GM12891 (cell line): Measurements from ENCODE around the gene APOL5. TPM values are rescaled to one million over a fixed set of nuclear protein-coding genes. Genes with fewer than 3 reads are reported as not detected.
"Not testable (repeated sequence)": the region's sequence is repeated elsewhere in the genome, so short reads cannot be mapped to it uniquely, and the experiment has no call there.

Experiments
- DNase-seq: peaks from one replicate; pipeline ENCODE4 v3.0.0; 2011; ENCODE audit warnings: low spot score; ENCODE audit not compliant: insufficient read length
- FAIRE-seq: peaks from 2 replicates; lab custom pipeline; 2011; peaks lifted over from hg19 to GRCh38; lab: Jason Lieb, UNC
- PAX5 ChIP-seq: IDR thresholded peaks from 2 replicates; pipeline ENCODE4 v1.6.1; 2011; ENCODE audit warnings: low read length, moderate library complexity, mild to moderate bottlenecking; ENCODE audit not compliant: insufficient read depth, severe bottlenecking
- POLR2A ChIP-seq: IDR thresholded peaks from 2 replicates; pipeline ENCODE4 v1.6.1; 2011; ENCODE audit warnings: low read depth, low read length, control low read depth
- POLR2AphosphoS5 ChIP-seq: IDR thresholded peaks from 2 replicates; pipeline ENCODE4 v1.6.1; 2011; ENCODE audit warnings: low read depth, low read length, control low read depth
- POU2F2 ChIP-seq: IDR thresholded peaks from 2 replicates; pipeline ENCODE4 v1.6.1; 2011; ENCODE audit warnings: low read depth, mild to moderate bottlenecking, control low read depth, low read length, moderate library complexity
- SPI1 ChIP-seq: IDR thresholded peaks from 2 replicates; pipeline ENCODE4 v1.6.1; 2011; ENCODE audit warnings: low read depth, low read length, control low read depth
- TAF1 ChIP-seq: IDR thresholded peaks from 2 replicates; pipeline ENCODE4 v1.6.1; 2011; ENCODE audit warnings: low read depth, low read length, control low read depth
- polyA plus RNA-seq: library from polyadenylated mRNA; unstranded; fragments of >200 nt; gene quantifications from one replicate; pipeline ENCODE4 v1.2.1, GENCODE V29; 2012; ENCODE audit warnings: low read depth, missing spikeins, inconsistent platforms; ENCODE audit not compliant: missing spikeins

Gene APOL5, protein sequence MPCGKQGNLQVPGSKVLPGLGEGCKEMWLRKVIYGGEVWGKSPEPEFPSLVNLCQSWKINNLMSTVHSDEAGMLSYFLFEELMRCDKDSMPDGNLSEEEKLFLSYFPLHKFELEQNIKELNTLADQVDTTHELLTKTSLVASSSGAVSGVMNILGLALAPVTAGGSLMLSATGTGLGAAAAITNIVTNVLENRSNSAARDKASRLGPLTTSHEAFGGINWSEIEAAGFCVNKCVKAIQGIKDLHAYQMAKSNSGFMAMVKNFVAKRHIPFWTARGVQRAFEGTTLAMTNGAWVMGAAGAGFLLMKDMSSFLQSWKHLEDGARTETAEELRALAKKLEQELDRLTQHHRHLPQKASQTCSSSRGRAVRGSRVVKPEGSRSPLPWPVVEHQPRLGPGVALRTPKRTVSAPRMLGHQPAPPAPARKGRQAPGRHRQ
- not detected for polyA plus RNA-seq

DNA sequence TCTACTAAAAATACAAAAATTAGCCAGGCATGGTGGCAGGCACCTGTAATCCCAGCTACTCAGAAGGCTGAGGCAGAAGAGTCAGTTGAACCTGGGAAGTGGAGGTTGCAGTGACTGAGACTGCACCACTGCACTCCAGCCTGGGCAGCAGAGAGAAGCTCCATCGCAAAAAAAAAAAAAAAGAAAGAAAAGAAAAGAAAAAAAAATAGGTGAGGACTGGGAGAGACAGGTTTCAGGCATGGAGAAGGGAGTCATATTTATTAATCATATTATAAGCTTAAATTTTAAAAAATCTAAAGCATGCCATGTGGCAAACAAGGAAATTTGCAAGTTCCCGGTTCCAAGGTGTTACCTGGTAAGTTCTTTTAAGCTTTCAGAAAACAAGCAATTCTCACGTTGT, at the start of gene APOL5:
TSS of gene APOL5 (plus strand) at position 301 of the 400 bp plus-strand sequence. CDS start at position 301, 0 bp downstream.
- FAIRE-seq = no peak
- no peak for TF ChIP-seq TAF1
- no peak for TF ChIP-seq SPI1
- no peak for TF ChIP-seq POLR2A
- TF ChIP-seq PAX5 = no peak
- TF ChIP-seq POLR2AphosphoS5 = no peak
- no peak for TF ChIP-seq POU2F2
- no peak for DNase-seq

DNA sequence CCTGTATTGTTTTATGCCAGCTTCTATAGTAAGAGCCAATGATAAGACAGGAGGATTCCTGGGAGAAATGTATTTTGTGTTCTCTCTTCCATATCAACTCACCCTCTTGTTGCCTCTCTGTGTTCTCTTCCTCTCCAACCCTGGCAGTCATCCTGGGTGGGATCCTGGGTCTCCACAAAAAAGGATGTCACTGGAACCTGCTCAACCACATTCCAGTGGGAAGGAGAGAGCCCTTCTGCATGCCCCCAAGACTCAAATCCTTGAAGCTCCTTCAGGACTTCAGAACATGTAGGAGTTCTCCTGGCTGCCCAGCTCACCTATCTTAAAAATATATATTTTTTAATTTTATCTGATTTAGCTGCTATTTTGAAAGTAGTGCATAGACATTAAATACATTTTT, 43.3 kb upstream of the APOL5 start:
- no peak for FAIRE-seq
- DNase-seq = no peak
- TF ChIP-seq POU2F2 = no peak
- no peak for TF ChIP-seq PAX5
- TF ChIP-seq SPI1 = no peak
- no peak for TF ChIP-seq POLR2AphosphoS5
- TF ChIP-seq TAF1 = no peak
- TF ChIP-seq POLR2A = no peak

DNA sequence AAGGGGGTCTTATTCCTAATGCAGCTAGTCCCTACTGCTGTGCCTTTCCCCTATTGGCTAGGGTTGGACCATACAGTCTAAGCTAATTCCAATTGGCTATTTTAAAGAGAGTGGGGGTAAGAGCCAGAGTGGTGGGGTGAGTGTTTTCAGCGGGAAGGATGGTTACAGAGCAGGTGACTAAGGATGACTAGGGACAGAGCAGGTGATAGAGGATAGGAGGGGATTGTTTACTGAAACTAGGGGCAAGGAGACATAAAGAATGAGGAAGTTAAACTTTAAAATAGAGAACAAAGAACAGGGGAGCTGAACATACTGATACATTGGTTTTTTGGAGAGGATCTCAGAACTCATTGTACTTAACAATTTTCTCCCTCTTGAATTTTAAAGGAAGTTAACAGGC, 41.6 kb upstream of the APOL5 start:
- DNase-seq, FAIRE-seq: not testable (repeated sequence)

DNA sequence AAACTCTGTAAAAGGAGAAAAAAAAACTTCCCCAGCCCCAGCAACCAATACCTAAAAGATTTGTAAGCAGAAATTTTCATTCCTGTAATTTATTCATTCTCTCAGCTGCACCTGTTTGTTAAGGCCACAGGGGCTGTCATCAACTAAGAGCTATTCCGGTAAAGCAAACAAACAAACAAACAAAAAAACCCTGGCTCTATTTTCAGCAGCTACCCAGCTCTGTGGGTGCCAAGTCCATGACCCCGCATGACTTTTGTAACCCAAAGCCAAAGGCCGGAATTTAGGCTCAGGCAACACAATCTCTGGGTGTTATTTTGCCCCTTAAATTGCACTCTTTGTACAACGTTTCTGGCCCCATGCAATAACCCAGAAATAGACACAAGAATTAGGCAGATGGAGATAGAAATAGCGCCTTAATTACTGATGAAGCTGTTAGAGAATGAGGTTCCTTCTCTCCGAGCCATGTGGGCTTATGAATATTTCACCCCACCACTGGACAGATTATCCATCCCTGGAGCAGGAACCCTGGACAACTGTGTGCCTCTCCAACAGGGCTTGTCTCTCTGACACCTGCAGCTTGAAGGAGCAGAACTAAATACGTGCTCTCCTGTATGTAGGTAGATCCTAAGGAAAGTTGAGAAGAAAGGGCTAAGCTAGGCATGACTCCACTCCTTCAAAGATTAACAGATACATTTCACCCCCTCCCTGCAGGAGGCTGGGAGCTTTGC, 40.0 kb upstream of the APOL5 start:
- FAIRE-seq (no peak), DNase-seq (no peak)
- TF ChIP-seq POLR2AphosphoS5 = no peak
- TF ChIP-seq SPI1 = no peak
- no peak for TF ChIP-seq POU2F2
- TF ChIP-seq POLR2A = no peak
- no peak for TF ChIP-seq TAF1

DNA sequence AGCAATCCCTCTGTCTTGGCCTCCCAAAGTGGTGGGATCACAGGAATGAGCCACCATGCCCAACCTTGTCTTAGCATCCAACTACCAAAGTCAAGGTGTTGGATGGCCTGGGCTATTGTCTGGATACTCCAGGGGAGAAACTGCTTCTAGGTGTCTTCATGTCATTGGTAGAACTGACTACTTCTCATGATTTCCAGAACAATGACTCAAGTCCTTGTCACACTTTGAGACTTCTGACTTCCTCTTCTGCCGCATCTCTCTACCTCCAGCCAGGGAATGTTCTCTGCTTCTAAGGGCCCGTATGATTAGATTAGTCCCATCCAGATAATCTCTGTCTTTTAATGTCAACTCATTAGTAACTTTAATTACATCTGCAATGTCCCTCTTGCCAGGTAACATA, 38.8 kb upstream of the APOL5 start:
- DNase-seq (no peak), FAIRE-seq (no peak)
- TF ChIP-seq PAX5 (no peak), SPI1 (no peak), POU2F2 (no peak), TAF1 (no peak), POLR2A (no peak), POLR2AphosphoS5 (no peak)

DNA sequence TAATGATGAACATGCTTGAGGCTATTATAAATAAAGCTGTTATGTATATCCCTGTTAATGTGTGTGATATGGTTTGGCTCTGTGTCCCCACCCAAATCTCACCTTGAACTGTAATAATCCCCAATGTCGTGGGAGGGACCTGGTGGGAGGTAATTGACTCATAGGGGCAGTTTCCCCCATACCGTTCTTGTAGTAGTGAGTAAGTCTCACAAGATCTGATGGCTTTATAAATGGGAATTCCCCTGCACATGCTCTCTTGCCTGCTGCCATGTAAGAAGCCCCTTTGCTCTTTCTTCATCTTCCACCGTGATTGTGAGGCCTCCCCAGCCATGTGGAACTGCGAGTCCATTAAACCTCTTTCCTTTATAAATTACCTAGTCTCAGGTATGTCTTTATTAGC, 38.2 kb upstream of the APOL5 start:
- DNase-seq, FAIRE-seq: not testable (repeated sequence)

DNA sequence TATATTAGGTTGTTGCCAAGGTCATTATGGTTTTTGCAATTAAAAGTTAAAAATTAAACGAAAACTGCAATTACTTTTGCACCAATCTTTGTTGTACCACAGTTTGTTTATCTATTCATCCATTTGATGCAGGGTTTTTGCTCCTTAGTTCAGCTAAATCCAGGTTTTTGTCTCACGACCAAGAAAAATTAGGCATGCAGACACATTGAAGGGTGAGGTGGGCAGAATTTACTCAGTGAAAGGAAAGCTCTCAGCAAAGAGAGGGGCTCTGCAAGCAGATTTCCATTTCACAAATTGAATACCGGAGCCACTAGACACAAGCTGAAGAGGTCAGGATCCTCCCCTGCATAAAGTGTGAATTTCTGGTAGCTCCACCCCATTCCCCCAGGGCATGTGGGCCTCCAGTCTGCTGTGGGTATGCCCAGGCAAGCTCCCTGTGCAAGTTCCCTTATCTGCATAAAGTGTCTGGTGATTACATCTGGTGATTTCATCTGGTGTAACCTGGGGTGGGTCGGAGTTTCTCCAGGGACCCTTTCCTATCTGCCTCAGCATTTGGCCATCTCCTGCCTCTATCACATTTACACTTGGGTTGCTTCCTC, 36.1 kb upstream of the APOL5 start:
- DNase-seq = no peak
- FAIRE-seq = no peak
- no peak for TF ChIP-seq POU2F2
- no peak for TF ChIP-seq SPI1
- TF ChIP-seq PAX5 = no peak
- TF ChIP-seq POLR2A = no peak
- TF ChIP-seq TAF1 = no peak
- no peak for TF ChIP-seq POLR2AphosphoS5

DNA sequence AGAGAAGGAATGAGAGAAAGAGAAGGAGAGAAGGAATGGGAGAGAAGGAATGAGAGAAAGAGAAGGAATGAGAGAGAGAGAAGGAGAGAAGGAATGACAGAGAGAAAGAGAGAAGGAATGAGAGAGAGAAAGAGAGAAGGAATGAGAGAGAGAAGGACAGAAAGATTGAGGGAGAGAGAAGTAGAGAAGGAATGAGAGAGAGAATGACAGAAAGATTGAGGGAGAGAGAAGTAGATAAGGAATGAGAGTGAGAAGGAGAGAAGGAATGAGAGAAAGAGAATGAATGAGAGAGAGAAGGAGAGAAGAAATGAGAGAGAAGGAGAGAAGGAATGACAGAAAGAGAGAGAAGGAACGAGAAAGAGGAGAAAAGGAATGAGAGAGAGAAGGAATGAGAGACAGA, 34.1 kb upstream of the APOL5 start:
- FAIRE-seq (no peak), DNase-seq (no peak)
- TF ChIP-seq POU2F2 (no peak), POLR2AphosphoS5 (no peak), POLR2A (no peak), PAX5 (no peak), TAF1 (no peak), SPI1 (no peak)

DNA sequence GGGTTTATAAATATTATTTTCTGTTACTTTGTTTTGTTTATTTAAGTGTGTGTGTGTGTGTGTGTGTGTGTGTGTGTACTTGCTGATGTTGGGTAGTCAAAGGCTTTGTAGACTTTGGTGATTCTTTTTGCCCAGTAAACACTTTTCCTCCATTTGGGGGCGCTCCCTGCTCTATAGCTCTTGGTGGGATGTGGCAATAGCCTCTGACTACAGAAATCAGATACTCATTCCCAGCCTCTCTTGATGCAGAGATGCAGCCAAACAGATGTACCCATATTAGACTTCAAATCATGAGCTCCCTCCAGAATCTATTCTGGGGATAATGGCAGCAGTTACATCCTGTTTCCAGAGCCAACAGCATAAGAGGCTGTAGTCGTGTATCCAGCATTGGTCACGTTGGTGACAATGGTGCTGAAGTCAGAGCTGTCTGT, 33.4 kb upstream of the APOL5 start:
- FAIRE-seq = no peak
- TF ChIP-seq PAX5 (no peak), POU2F2 (no peak), TAF1 (no peak), POLR2A (no peak), POLR2AphosphoS5 (no peak), SPI1 (no peak)
- DNase-seq = no peak

DNA sequence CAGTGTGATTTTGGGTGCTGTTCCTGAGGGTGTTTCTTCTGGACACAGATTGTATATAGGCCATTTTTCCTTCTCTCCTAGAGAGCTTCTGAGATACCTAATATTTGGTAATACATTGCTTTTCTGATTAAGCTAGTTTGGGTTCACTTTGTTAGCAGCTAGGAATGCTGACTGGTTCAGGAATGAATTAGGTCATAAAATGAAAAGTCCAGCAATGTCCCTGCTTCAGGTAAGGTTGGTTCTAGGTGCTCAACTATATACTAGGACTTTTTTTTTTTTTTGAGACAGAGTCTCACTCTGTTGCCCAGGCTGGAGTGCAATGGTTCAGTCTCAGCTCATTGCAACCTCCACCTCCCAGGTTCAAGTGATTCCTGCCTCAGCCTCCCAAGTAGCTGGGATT, 32.9 kb upstream of the APOL5 start:
- DNase-seq (no peak), FAIRE-seq (no peak)
- TF ChIP-seq PAX5 (no peak), SPI1 (no peak), TAF1 (no peak), POLR2A (no peak), POU2F2 (no peak), POLR2AphosphoS5 (no peak)
